ENCODE measurements around the gene SEMA3B.
A peak's percentile ranks its signal among the peaks of the same experiment; 100 is the strongest.
"Not testable (repeated sequence)": the region's sequence is repeated elsewhere in the genome, so short reads cannot be mapped to it uniquely, and the experiment has no call there.

Gene SEMA3B

GRCh38 chr3:50258979-50259378 is 10.0 kb upstream of the SEMA3B start:
- no peak for DNase-seq (ENCODE audit: low read depth, low spot score)

- DNase-seq (ENCODE audit: low read depth, low spot score) = no peak
Observed at GRCh38 chr3:50259432-50260026, 9.4 kb upstream of the SEMA3B start.

GRCh38 chr3:50260027-50260941 is 8.7 kb upstream of the SEMA3B start:
- peak; percentile 98 for DNase-seq (ENCODE audit: low read depth, low spot score)

- peak; percentile 57 for DNase-seq (ENCODE audit: low read depth, low spot score)
Observed at GRCh38 chr3:50260942-50261441, 8.0 kb upstream of the SEMA3B start.

GRCh38 chr3:50261505-50261904 is 7.4 kb upstream of the SEMA3B start:
- no peak for DNase-seq (ENCODE audit: low read depth, low spot score)

GRCh38 chr3:50262200-50262599 is 6.7 kb upstream of the SEMA3B start:
- not testable (repeated sequence) for DNase-seq (ENCODE audit: low read depth, low spot score)

GRCh38 chr3:50262778-50263177 is 6.2 kb upstream of the SEMA3B start:
- DNase-seq (ENCODE audit: low read depth, low spot score) = no peak

GRCh38 chr3:50263478-50264382 is 5.2 kb upstream of the SEMA3B start:
- DNase-seq (ENCODE audit: low read depth, low spot score) = no peak

- DNase-seq (ENCODE audit: low read depth, low spot score) = peak; percentile 99
Observed at GRCh38 chr3:50264383-50264963, 4.5 kb upstream of the SEMA3B start.

GRCh38 chr3:50264964-50265485 is 3.9 kb upstream of the SEMA3B start:
- no peak for DNase-seq (ENCODE audit: low read depth, low spot score)

GRCh38 chr3:50265571-50265970 is 3.4 kb upstream of the SEMA3B start:
- DNase-seq (ENCODE audit: low read depth, low spot score) = no peak

- no peak for DNase-seq (ENCODE audit: low read depth, low spot score)
Observed at GRCh38 chr3:50266017-50266416, 2.9 kb upstream of the SEMA3B start.

- DNase-seq (ENCODE audit: low read depth, low spot score) = no peak
Observed at GRCh38 chr3:50266836-50267235, 2.1 kb upstream of the SEMA3B start.

- DNase-seq (ENCODE audit: low read depth, low spot score) = peak; percentile 67
Observed at GRCh38 chr3:50267280-50267913, 1.6 kb upstream of the SEMA3B start.

GRCh38 chr3:50268276-50268675 is 671 bp upstream of the SEMA3B start:
- no peak for DNase-seq (ENCODE audit: low read depth, low spot score)

- no peak for DNase-seq (ENCODE audit: low read depth, low spot score)
Observed at GRCh38 chr3:50269460-50269859, 513 bp downstream of the SEMA3B start.

- DNase-seq (ENCODE audit: low read depth, low spot score) = no peak
Observed at GRCh38 chr3:50269977-50270413, 1.0 kb downstream of the SEMA3B start.

GRCh38 chr3:50270422-50271224 is 1.7 kb downstream of the SEMA3B start:
- DNase-seq (ENCODE audit: low read depth, low spot score) = no peak

- no peak for DNase-seq (ENCODE audit: low read depth, low spot score)
Observed at GRCh38 chr3:50271314-50271936, 2.5 kb downstream of the SEMA3B start.
